Endothelial cell of umbilical vein (primary cell): Measurements from ENCODE around the gene SULF2. TPM values are rescaled to one million over a fixed set of nuclear protein-coding genes. Genes with fewer than 3 reads are reported as not detected.

Experiments
- BruUV-seq: library from RNA; stranded (reverse); fragments of 400-500 nt; replicated peaks from 2 replicates; lab custom pipeline; 2021; lab: Mats Ljungman, UMichigan
- CTCF ChIA-PET: fragments of 300-600, 350-600 bp; sonication (Branson Sonifier 250); formaldehyde crosslinking; loops from one replicate; lab custom pipeline; 2021; ENCODE audit warnings: antibody characterized with exemption, inconsistent platforms; lab: Charles Lee
- POLR2A ChIA-PET: fragments of 300-600, 350-600 bp; sonication (Branson Sonifier 250); formaldehyde crosslinking; loops from one replicate; lab custom pipeline; 2021; ENCODE audit warnings: antibody characterized with exemption, inconsistent platforms; lab: Charles Lee
- DNase-seq: peaks from one replicate; pipeline ENCODE4 v3.0.0-alpha.2; 2011; ENCODE audit warnings: low read depth, low spot score
- FAIRE-seq: peaks from 2 replicates; lab custom pipeline; 2011; peaks lifted over from hg19 to GRCh38; lab: Jason Lieb, UNC
- H2AFZ ChIP-seq: 2 replicates; pipeline ENCODE4 v1.6.0; 2012; ENCODE audit warnings: low read depth, low read length, control low read depth, inconsistent platforms
- H3K27ac ChIP-seq: 2 replicates; pipeline ENCODE4 v1.5.1; 2011; ENCODE audit warnings: low read depth, mild to moderate bottlenecking, control low read depth, low read length, moderate library complexity; ENCODE audit not compliant: insufficient read depth
- H3K27me3 ChIP-seq, 2 experiments: 2 replicates each; pipeline versions ENCODE4 v1.6.0 to v1.6.1; 2011; ENCODE audit warnings: low read length in 2 of 2, mixed read lengths in 1 of 2; ENCODE audit not compliant: control insufficient read depth in 2 of 2, insufficient read depth in 2 of 2
- H3K36me3 ChIP-seq, 2 experiments: 2 replicates in 1 of 2; 3 replicates in 1 of 2; pipeline ENCODE4 v1.5.1; 2011; ENCODE audit warnings: low read length in 2 of 2, mild to moderate bottlenecking in 1 of 2, moderate library complexity in 1 of 2; ENCODE audit not compliant: control insufficient read depth in 2 of 2, insufficient read depth in 2 of 2; ENCODE audit errors: extremely low read depth in 1 of 2
- H3K4me1 ChIP-seq: 3 replicates; pipeline ENCODE4 v1.5.1; 2011; ENCODE audit warnings: mild to moderate bottlenecking, low read length; ENCODE audit not compliant: control insufficient read depth, insufficient read depth; ENCODE audit errors: extremely low read depth
- H3K4me2 ChIP-seq: 2 replicates; pipeline ENCODE4 v1.6.1; 2011; ENCODE audit warnings: low read length, control low read depth, mixed read lengths; ENCODE audit not compliant: insufficient read depth
- H3K4me3 ChIP-seq, 3 experiments: fragments of 200-600 bp in 1 of 3; sonication (generic), shearing (Covaris generic) in 1 of 3; replicated peaks in 1 of 3; 2 replicates each; pipeline ENCODE4 v1.5.1; 2011 to 2016; ENCODE audit warnings: control low read depth in 3 of 3, low read length in 3 of 3, mild to moderate bottlenecking in 2 of 3, inconsistent platforms in 1 of 3, low read depth in 1 of 3, moderate library complexity in 1 of 3; ENCODE audit not compliant: insufficient read depth in 1 of 3
- H3K79me2 ChIP-seq: 2 replicates; pipeline ENCODE4 v1.6.0; 2012; ENCODE audit warnings: low read length, inconsistent platforms; ENCODE audit not compliant: control insufficient read depth, insufficient read depth
- H3K9ac ChIP-seq: replicated peaks from 2 replicates; pipeline ENCODE3; 2011; ENCODE audit warnings: low read length, control low read depth; ENCODE audit not compliant: insufficient read depth; ENCODE audit errors: extremely low read depth
- H3K9me1 ChIP-seq: replicated peaks from 3 replicates; pipeline ENCODE4 v1.6.0; 2011; ENCODE audit warnings: mild to moderate bottlenecking, low read length; ENCODE audit not compliant: control insufficient read depth, insufficient read depth; ENCODE audit errors: extremely low read depth
- H3K9me3 ChIP-seq: replicated peaks from 2 replicates; pipeline ENCODE4 v1.5.1; 2012; ENCODE audit warnings: low read length, inconsistent platforms; ENCODE audit not compliant: control insufficient read depth, insufficient read depth
- H4K20me1 ChIP-seq: replicated peaks from 2 replicates; pipeline ENCODE3; 2011; ENCODE audit warnings: mild to moderate bottlenecking, low read length; ENCODE audit not compliant: control insufficient read depth, insufficient read depth; ENCODE audit errors: extremely low read depth
- EZH2 ChIP-seq: IDR thresholded peaks from 2 replicates; pipeline ENCODE4 v1.6.1; 2012; ENCODE audit warnings: borderline replicate concordance, low read depth, mild to moderate bottlenecking, moderate library complexity, low read length, inconsistent platforms; ENCODE audit not compliant: severe bottlenecking
- FOS ChIP-seq: IDR thresholded peaks from 2 replicates; pipeline ENCODE4 v1.6.1; 2011; ENCODE audit warnings: mild to moderate bottlenecking, low read length, moderate library complexity, borderline replicate concordance; ENCODE audit not compliant: insufficient read depth
- GATA2 ChIP-seq: IDR thresholded peaks from 2 replicates; pipeline ENCODE4 v1.7.0; 2011; ENCODE audit warnings: low read depth, mild to moderate bottlenecking, moderate library complexity, mixed read lengths, low read length; ENCODE audit not compliant: insufficient read length, insufficient read depth
- JUN ChIP-seq: IDR thresholded peaks from 2 replicates; pipeline ENCODE4 v1.6.1; 2011; ENCODE audit warnings: borderline replicate concordance, low read depth; ENCODE audit not compliant: insufficient read length, insufficient read depth
- MYC ChIP-seq: IDR thresholded peaks from one replicate; pipeline ENCODE4 v1.6.1; 2011; ENCODE audit warnings: mild to moderate bottlenecking, low read depth, low read length
- POLR2A ChIP-seq: IDR thresholded peaks from 2 replicates; pipeline ENCODE4 v1.6.1; 2012; ENCODE audit warnings: low read depth, mild to moderate bottlenecking, control low read depth, low read length
- POLR2AphosphoS5 ChIP-seq: IDR thresholded peaks from 2 replicates; pipeline ENCODE4 v1.6.1; 2012; ENCODE audit warnings: low read depth, mild to moderate bottlenecking, control low read depth, low read length, moderate library complexity; ENCODE audit not compliant: insufficient read depth
- dilution Hi-C: fragments of 300-500 bp; cut with MboI; formaldehyde crosslinking; loops from one replicate; pipeline ENCODE4 v1.15.0; 2019; ENCODE audit warnings: low sequenced_read_pairs; ENCODE audit not compliant: extremely low pct_ligation_motif_present
- intact Hi-C: fragments of 100-400 bp; cut with micrococcal nuclease; formaldehyde crosslinking; loops from one replicate; pipeline ENCODE4 v1.10.0; 2022
- polyA plus RNA-seq, 4 experiments: library from polyadenylated mRNA; depleted of rRNA in 3 of 4; stranded (reverse) in 3 of 4; unstranded in 1 of 4; fragments of >200 nt; gene quantifications; 2 replicates each; pipeline versions ENCODE4 v1.2.1 to v1.2.3, GENCODE V29; 2011 to 2012; ENCODE audit warnings: missing spikeins in 1 of 4
- total RNA-seq: library from RNA; stranded (reverse); gene quantifications from 2 replicates; pipeline ENCODE4 v1.2.3, GENCODE V29; 2021
- TF ChIP-seq, protein P1 (sequence below): IDR thresholded peaks from 2 replicates; pipeline ENCODE4 v1.6.1; 2011; ENCODE audit not compliant: insufficient read depth, insufficient read length
- TF ChIP-seq, protein P2 (sequence below), 2 donors: IDR thresholded peaks; 1 replicate in 1 of 2; 2 replicates in 1 of 2; pipeline ENCODE4 v1.5.1; 2011; ENCODE audit warnings: low read length in 2 of 2, mild to moderate bottlenecking in 2 of 2, moderate library complexity in 2 of 2, control low read depth in 1 of 2, inconsistent platforms in 1 of 2, low read depth in 1 of 2; ENCODE audit not compliant: insufficient read depth in 1 of 2; ENCODE audit errors: extremely low read depth in 1 of 2

SULF2 gene
- total and polyA plus RNA-seq, 2 donors (not counting 3 experiments of a cell fraction or from before 2014, with no cell fraction given) = 58.5 to 160 TPM

- no peaks in the 10 kb centered on the region for H3K9me3 ChIP-seq
- DNase-seq (no peak), FAIRE-seq (no peak)
- no peaks in the 10 kb centered on the region for H3K27me3 ChIP-seq
- peaks cover 22% of the 10 kb centered on the region for H3K4me1 ChIP-seq
- BruUV-seq = no TSS peak
- intact Hi-C loops = no loop called here
- peak overlapping the region; percentile 73 for H3K9ac ChIP-seq
- H3K4me3 ChIP-seq = peak overlapping the region in 2 of 3 experiments; percentile 60 to 84
- no peaks in the 10 kb centered on the region for H3K36me3 ChIP-seq
- no peak for TF ChIP-seq POLR2A
- TF ChIP-seq JUN = no peak
- no peak for TF ChIP-seq EZH2
- TF ChIP-seq MYC = no peak
- TF ChIP-seq, protein P1, sequence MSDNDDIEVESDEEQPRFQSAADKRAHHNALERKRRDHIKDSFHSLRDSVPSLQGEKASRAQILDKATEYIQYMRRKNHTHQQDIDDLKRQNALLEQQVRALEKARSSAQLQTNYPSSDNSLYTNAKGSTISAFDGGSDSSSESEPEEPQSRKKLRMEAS = no peak
- TF ChIP-seq FOS = no peak
- no peak for TF ChIP-seq GATA2
- TF ChIP-seq POLR2AphosphoS5 = no peak
- TF ChIP-seq, protein P2, sequence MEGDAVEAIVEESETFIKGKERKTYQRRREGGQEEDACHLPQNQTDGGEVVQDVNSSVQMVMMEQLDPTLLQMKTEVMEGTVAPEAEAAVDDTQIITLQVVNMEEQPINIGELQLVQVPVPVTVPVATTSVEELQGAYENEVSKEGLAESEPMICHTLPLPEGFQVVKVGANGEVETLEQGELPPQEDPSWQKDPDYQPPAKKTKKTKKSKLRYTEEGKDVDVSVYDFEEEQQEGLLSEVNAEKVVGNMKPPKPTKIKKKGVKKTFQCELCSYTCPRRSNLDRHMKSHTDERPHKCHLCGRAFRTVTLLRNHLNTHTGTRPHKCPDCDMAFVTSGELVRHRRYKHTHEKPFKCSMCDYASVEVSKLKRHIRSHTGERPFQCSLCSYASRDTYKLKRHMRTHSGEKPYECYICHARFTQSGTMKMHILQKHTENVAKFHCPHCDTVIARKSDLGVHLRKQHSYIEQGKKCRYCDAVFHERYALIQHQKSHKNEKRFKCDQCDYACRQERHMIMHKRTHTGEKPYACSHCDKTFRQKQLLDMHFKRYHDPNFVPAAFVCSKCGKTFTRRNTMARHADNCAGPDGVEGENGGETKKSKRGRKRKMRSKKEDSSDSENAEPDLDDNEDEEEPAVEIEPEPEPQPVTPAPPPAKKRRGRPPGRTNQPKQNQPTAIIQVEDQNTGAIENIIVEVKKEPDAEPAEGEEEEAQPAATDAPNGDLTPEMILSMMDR (IDR thresholded peaks at IDR 0.05; ENCODE audit: extremely low read depth in 1 of 2, insufficient read depth in 1 of 2, low read depth in 1 of 2, low read length in 2 of 2) = no peak
- dilution Hi-C loops = no loop called here
- POLR2A ChIA-PET = no interaction called here
- no peaks in the 10 kb centered on the region for H4K20me1 ChIP-seq
- no peak overlapping the region for H3K27ac ChIP-seq
- no peaks in the 10 kb centered on the region for H3K9me1 ChIP-seq
- peak overlapping the region; percentile 78 for H2AFZ ChIP-seq
- CTCF ChIA-PET = interaction anchor here (0.8 to 1.6 kb wide), 7 partner anchors 13 to 836 kb away, joined by 3 to 8 read pairs (median 5); no protein-coding TSS in a partner anchor
- H3K79me2 ChIP-seq = no peaks in the 10 kb centered on the region
- peak overlapping the region; percentile 78 for H3K4me2 ChIP-seq
Measured at GRCh38 chr20:47783828-47784598, 1.3 kb downstream of the SULF2 start.
